GM23338 (cell line): Measurements from ENCODE around the gene HS6ST2.

Source experiments
- CREB1 ChIP-seq: fragments of 250-450 bp; sonication (Bioruptor Pico); IDR thresholded peaks from 2 replicates; pipeline ENCODE4 v1.5.0; 2020; ENCODE audit warnings: low read depth, mild to moderate bottlenecking, moderate library complexity
- CTCF ChIP-seq, 2 experiments: fragments of 200-600 bp in 1 of 2; sonication (generic) in 1 of 2; conservative IDR thresholded peaks; 2 replicates each; pipeline versions ENCODE4 v1.5.1 to v1.6.1; 2016 to 2017; ENCODE audit warnings: antibody characterized with exemption in 2 of 2, low read depth in 2 of 2, mild to moderate bottlenecking in 2 of 2, moderate library complexity in 1 of 2
- EZH2 ChIP-seq: fragments of 200-600 bp; sonication (generic); IDR thresholded peaks from one replicate; pipeline ENCODE4 v1.8.0; 2017; ENCODE audit warnings: antibody characterized with exemption, mild to moderate bottlenecking, low read depth; ENCODE audit not compliant: unreplicated experiment
- POLR2AphosphoS5 ChIP-seq: IDR thresholded peaks from 2 replicates; pipeline ENCODE4 v1.6.1; 2016; ENCODE audit warnings: antibody characterized with exemption, low read depth
- TF ChIP-seq, protein P1 (sequence below): IDR thresholded peaks from one replicate; pipeline ENCODE4 v1.6.1; 2018; ENCODE audit warnings: antibody characterized with exemption; ENCODE audit not compliant: unreplicated experiment

- TF ChIP-seq CTCF (conservative IDR thresholded peaks at IDR 0.05; ENCODE audit: low read depth in 2 of 2) (no peak), POLR2AphosphoS5 (no peak), EZH2 (no peak), CREB1 (no peak)
- TF ChIP-seq, protein P1, sequence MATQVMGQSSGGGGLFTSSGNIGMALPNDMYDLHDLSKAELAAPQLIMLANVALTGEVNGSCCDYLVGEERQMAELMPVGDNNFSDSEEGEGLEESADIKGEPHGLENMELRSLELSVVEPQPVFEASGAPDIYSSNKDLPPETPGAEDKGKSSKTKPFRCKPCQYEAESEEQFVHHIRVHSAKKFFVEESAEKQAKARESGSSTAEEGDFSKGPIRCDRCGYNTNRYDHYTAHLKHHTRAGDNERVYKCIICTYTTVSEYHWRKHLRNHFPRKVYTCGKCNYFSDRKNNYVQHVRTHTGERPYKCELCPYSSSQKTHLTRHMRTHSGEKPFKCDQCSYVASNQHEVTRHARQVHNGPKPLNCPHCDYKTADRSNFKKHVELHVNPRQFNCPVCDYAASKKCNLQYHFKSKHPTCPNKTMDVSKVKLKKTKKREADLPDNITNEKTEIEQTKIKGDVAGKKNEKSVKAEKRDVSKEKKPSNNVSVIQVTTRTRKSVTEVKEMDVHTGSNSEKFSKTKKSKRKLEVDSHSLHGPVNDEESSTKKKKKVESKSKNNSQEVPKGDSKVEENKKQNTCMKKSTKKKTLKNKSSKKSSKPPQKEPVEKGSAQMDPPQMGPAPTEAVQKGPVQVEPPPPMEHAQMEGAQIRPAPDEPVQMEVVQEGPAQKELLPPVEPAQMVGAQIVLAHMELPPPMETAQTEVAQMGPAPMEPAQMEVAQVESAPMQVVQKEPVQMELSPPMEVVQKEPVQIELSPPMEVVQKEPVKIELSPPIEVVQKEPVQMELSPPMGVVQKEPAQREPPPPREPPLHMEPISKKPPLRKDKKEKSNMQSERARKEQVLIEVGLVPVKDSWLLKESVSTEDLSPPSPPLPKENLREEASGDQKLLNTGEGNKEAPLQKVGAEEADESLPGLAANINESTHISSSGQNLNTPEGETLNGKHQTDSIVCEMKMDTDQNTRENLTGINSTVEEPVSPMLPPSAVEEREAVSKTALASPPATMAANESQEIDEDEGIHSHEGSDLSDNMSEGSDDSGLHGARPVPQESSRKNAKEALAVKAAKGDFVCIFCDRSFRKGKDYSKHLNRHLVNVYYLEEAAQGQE, result no peak
These were observed 202.0 kb downstream of the HS6ST2 start for GRCh38 chrX:132756439-132756838.
